GM19351 (cell line): Measurements from ENCODE around the gene GJB3.
"Not testable (repeated sequence)": the region's sequence is repeated elsewhere in the genome, so short reads cannot be mapped to it uniquely, and the experiment has no call there.

Experiments used
- ATAC-seq: cut with Tn5 transposase; IDR thresholded peaks from one replicate; pipeline ENCODE4 v1.9.1; 2021; ENCODE audit warnings: mild to moderate bottlenecking, moderate library complexity; ENCODE audit not compliant: unreplicated experiment

GJB3 gene

GRCh38 chr1:34781071-34781843 is at the start of gene GJB3:
Gene GJB3 (plus strand): TSS chr1:34781214. CDS start chr1:34784763, 3,549 bp downstream.
- no peak for ATAC-seq

GRCh38 chr1:34732831-34733230 is 48.2 kb upstream of the GJB3 start:
- ATAC-seq = not testable (repeated sequence)

- no peak for ATAC-seq
These were observed 44.3 kb upstream of the GJB3 start for GRCh38 chr1:34736692-34737091.

GRCh38 chr1:34737236-34737635 is 43.8 kb upstream of the GJB3 start:
- ATAC-seq = not testable (repeated sequence)

- ATAC-seq = no peak
These were observed 41.4 kb upstream of the GJB3 start for GRCh38 chr1:34739613-34740012.

- ATAC-seq = no peak
These were observed 40.7 kb upstream of the GJB3 start for GRCh38 chr1:34740161-34740868.

GRCh38 chr1:34742667-34743270 is 38.2 kb upstream of the GJB3 start:
- ATAC-seq = peak; percentile 65

- ATAC-seq = no peak
These were observed 37.2 kb upstream of the GJB3 start for GRCh38 chr1:34743775-34744174.

GRCh38 chr1:34744851-34745250 is 36.2 kb upstream of the GJB3 start:
- no peak for ATAC-seq

- no peak for ATAC-seq
These were observed 35.3 kb upstream of the GJB3 start for GRCh38 chr1:34745666-34746065.

GRCh38 chr1:34746101-34746500 is 34.9 kb upstream of the GJB3 start:
- ATAC-seq = no peak

GRCh38 chr1:34746785-34747637 is 34.0 kb upstream of the GJB3 start:
- no peak for ATAC-seq

GRCh38 chr1:34747638-34747941 is 33.4 kb upstream of the GJB3 start:
- ATAC-seq = no peak

- ATAC-seq = no peak
These were observed 31.0 kb upstream of the GJB3 start for GRCh38 chr1:34749992-34750391.

- no peak for ATAC-seq
These were observed 30.4 kb upstream of the GJB3 start for GRCh38 chr1:34750610-34751009.

- ATAC-seq = no peak
These were observed 27.9 kb upstream of the GJB3 start for GRCh38 chr1:34753163-34753562.

GRCh38 chr1:34754964-34755637 is 25.9 kb upstream of the GJB3 start, which contains the start of gene GJB5:
Gene GJB5 (plus strand): TSS chr1:34755047. CDS start chr1:34757331, 2,284 bp downstream.
- no peak for ATAC-seq

GRCh38 chr1:34755961-34756360 is 25.1 kb upstream of the GJB3 start:
- no peak for ATAC-seq

- no peak for ATAC-seq
These were observed 23.6 kb upstream of the GJB3 start for GRCh38 chr1:34757386-34757785.

GRCh38 chr1:34758751-34759150 is 22.3 kb upstream of the GJB3 start:
- no peak for ATAC-seq
